ENCODE measurements around the gene CDH13.

- TF ChIP-seq SIN3A (IDR thresholded peaks at IDR 0.05; ENCODE audit: borderline replicate concordance, insufficient read depth, low read length) (no peak), POLR2AphosphoS5 (IDR thresholded peaks at IDR 0.05; ENCODE audit: low read depth, low read length) (no peak), REST (IDR thresholded peaks at IDR 0.05; ENCODE audit: insufficient read depth in 1 of 2, low read depth in 2 of 2, low read length in 2 of 2) (no peak), TAF1 (IDR thresholded peaks at IDR 0.05; ENCODE audit: borderline replicate concordance, insufficient read depth, low read length) (no peak), FOXP2 (optimal IDR thresholded peaks at IDR 0.05; ENCODE audit: borderline replicate concordance, extremely low read depth, extremely low read length, insufficient read depth) (no peak)
Observed at GRCh38 chr16:83116274-83116892, 489.6 kb downstream of the CDH13 start.
